ENCODE data around the gene MAL.

Gene MAL

DNA sequence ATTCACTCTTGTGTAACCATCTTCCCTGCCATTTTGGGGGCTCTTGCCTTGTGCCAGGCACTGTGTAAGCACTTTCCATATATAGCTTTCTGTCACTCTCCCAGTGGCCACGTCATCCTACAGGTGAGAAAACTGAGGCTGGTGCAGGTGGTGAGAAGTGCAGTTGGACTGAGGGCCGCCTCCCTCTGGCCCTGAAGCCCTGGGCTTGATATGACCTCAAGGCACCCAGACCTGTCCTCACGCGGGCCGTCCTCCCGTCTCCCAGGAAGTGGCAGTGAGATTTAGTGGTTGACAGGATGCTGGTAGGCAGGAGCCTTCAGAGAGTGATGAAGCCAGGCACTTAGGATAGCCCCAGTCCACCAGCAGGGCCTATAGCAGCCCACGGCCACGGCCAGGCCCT, 30.5 kb downstream of the MAL start:
- in situ Hi-C loops (cut with HindIII; ENCODE audit: low pct_ligation_motif_present, low sequenced_read_pairs), result no loop called here
- no peaks in the 10 kb centered on the region for H3K36me3 ChIP-seq (replicated peaks)
- TF ChIP-seq, protein P1, sequence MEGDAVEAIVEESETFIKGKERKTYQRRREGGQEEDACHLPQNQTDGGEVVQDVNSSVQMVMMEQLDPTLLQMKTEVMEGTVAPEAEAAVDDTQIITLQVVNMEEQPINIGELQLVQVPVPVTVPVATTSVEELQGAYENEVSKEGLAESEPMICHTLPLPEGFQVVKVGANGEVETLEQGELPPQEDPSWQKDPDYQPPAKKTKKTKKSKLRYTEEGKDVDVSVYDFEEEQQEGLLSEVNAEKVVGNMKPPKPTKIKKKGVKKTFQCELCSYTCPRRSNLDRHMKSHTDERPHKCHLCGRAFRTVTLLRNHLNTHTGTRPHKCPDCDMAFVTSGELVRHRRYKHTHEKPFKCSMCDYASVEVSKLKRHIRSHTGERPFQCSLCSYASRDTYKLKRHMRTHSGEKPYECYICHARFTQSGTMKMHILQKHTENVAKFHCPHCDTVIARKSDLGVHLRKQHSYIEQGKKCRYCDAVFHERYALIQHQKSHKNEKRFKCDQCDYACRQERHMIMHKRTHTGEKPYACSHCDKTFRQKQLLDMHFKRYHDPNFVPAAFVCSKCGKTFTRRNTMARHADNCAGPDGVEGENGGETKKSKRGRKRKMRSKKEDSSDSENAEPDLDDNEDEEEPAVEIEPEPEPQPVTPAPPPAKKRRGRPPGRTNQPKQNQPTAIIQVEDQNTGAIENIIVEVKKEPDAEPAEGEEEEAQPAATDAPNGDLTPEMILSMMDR (IDR thresholded peaks at IDR 0.05; ENCODE audit: low read depth, low read length, missing control alignments), result no peak

DNA sequence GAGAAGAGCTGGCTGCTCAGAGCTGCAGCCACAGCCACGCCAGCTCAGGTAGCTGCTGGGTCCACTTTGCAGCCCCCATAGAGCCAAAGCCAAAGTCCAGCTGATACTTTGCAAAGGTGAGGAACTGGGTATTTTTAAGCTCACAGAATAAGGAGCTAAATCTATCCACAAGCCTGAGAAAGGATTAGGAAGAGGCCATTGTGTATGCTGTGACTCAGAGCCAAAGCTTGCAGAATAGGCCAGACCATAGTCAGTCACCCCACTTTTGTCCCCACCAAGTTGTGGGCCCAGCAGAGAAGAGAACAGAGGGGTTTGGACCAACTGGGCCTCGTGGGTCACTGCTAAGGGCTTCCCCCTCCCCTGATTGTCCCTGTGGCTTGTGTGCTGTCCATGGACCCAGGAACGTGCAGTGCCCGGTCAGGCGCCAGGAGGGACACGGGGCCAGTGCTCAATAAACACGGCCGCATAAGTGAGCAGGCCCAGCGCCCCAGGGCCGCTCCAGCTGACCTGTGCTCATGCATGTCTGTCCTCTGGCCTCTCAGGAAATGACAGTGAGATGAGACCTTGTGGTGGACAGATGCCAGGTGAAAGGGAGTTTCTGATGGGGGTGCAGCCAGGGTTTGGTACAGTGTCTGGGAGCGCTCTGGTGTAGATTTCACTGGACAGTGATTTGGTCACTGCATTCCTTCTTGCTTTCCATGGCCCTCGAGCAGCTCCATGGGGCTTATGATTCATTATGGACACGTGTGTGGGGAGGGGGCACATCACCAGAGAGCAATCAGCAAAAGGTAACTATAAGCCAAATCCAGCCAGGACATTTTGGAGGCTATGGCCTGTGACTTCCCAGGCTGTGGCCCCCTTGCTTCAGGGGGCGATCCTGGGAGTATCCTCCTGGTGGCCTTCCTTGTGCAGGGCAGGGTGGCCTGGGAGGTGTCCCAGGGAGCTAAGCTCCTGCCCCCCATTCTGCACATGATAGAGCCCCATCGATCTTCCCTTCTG, 31.3 kb downstream of the MAL start:
- no peaks in the 10 kb centered on the region for H3K36me3 ChIP-seq (replicated peaks)
- DNase-seq, result no peak
- H3K27me3 ChIP-seq (replicated peaks), result no peaks in the 10 kb centered on the region
- in situ Hi-C loops (cut with HindIII; ENCODE audit: low pct_ligation_motif_present, low sequenced_read_pairs), result no loop called here
- no peak overlapping the region for H3K4me3 ChIP-seq (ENCODE audit: low read depth, low read length)
- TF ChIP-seq, protein P1 (IDR thresholded peaks at IDR 0.05; ENCODE audit: low read depth, low read length, missing control alignments), result no peak
- H3K27ac ChIP-seq, result no peak overlapping the region

More for the DNA sequence above, 30.5 kb downstream of the MAL start:
- Histone ChIP-seq H3K4me3 (ENCODE audit: low read depth, low read length) (no peak overlapping the region), H3K27ac (no peak overlapping the region), H3K27me3 (replicated peaks) (no peaks in the 10 kb centered on the region)
- DNase-seq, result no peak

DNA sequence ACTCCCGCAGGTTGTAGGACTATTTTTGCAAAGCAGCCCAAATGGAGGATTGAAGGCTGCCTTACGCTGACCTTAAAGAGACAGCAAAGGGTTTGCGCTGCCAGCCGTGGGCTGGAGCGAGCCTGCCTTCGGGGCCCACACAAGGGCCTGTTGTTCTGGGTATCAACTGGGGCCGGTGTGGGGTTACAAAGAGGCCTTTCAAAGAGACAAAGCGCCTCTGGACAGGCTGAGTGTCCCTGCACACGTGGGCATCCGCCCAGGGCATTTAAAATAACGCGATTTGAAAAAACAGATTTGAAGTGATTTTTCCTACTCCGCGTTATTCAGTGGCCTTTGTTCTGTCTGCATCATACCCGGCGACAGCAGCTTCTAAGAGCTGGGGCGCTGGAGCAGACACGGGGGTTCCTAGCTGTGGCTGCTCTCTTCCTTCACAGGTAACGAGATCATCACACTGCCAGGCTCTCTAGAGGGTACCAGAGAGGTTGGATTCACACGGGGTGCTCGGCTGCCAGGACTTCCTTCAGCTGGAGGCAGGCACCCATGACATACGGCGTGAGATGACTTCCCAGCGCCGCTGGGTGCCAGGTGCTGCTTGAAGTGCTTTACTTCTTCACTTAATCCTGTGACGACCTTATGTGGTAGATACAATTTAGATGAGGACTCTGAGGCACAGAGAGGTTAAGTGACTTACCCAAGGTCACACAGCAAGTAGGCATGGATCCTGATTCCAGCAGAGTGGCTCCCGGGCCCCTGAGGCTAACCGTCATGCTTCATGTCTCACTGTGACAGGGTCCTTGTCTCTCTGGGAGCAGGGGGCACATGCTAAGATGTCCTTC, 32.2 kb downstream of the MAL start:
- no peak for DNase-seq
- H3K27ac ChIP-seq, result no peak overlapping the region
- TF ChIP-seq, protein P1 (IDR thresholded peaks at IDR 0.05; ENCODE audit: low read depth, low read length, missing control alignments), result no peak
- no peak overlapping the region for H3K4me3 ChIP-seq (ENCODE audit: low read depth, low read length)
- no peaks in the 10 kb centered on the region for H3K36me3 ChIP-seq (replicated peaks)
- in situ Hi-C loops (cut with HindIII; ENCODE audit: low pct_ligation_motif_present, low sequenced_read_pairs), result no loop called here
- H3K27me3 ChIP-seq (replicated peaks), result no peaks in the 10 kb centered on the region

DNA sequence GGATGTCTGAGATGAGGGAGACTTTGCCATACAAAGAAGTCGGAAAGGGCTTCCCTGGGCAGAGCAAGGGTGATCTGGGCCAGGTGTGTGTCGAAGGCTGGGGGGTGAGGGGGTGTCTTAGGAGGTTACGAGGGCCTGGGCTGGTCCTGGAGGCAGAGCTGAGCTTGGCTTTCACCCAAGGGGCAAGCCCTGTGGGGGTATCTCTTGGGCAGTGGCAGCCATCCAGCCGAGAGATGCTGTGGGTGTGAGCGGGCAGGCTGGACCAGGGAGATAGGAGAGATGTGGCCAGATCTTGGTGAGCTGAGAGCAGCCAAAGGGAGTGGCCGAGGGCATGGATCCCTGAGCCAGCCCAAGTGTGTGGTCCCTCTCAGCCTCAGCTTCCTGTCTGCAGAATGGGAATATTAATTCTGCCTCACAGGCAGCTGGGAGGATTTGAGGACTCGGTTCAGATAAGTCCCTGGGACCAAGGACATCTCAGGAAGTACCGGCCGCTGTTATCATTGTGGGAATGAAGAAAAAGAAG, 33.0 kb downstream of the MAL start:
- Histone ChIP-seq H3K27me3 (replicated peaks) (no peaks in the 10 kb centered on the region), H3K4me3 (ENCODE audit: low read depth, low read length) (no peak overlapping the region), H3K27ac (no peak overlapping the region), H3K36me3 (replicated peaks) (no peaks in the 10 kb centered on the region)
- TF ChIP-seq, protein P1 (IDR thresholded peaks at IDR 0.05; ENCODE audit: low read depth, low read length, missing control alignments), result no peak
- in situ Hi-C loops (cut with HindIII; ENCODE audit: low pct_ligation_motif_present, low sequenced_read_pairs), result no loop called here
- DNase-seq, result no peak

DNA sequence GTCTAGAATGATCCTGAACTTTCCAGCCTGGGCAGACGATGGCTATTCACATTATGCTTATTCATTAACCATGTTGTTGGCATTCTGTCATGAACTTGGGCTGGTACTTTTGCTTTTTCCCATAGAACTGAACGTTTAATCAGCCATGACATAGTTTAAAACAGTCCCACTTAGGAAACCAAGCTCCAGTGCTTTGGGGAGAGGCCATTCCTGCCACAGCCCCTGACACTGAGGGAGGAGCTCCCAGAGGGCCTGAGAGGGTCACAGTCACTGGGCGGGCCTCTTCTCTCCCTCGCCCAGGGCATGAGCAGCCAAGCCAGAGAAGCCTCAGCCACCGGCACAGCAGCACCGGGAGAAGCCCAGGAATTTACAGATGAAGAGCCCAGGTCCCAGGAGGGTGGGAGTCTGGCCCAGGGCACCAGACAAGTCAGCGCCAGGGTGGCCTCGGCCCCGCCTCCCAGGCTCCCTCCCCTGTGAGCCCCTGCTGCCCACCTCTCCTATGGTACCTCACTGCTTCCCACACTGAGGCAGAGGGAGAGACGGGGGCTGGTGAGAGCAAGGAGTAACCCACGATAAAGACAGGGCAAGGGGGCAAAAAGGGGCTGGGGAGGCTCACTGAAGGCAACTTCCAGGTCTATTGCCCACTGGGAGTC, 33.6 kb downstream of the MAL start:
- Histone ChIP-seq H3K4me3 (ENCODE audit: low read depth, low read length) (no peak overlapping the region), H3K36me3 (replicated peaks) (no peaks in the 10 kb centered on the region), H3K27ac (no peak overlapping the region), H3K27me3 (replicated peaks) (no peaks in the 10 kb centered on the region)
- DNase-seq, result no peak
- in situ Hi-C loops (cut with HindIII; ENCODE audit: low pct_ligation_motif_present, low sequenced_read_pairs), result no loop called here
- TF ChIP-seq, protein P1 (IDR thresholded peaks at IDR 0.05; ENCODE audit: low read depth, low read length, missing control alignments), result no peak
